Smooth muscle cell (in vitro differentiated cells): ENCODE results near the gene TBC1D16. TPM values are rescaled to one million over a fixed set of nuclear protein-coding genes. Genes with fewer than 3 reads are reported as not detected.
A peak's percentile ranks its signal among the peaks of the same experiment; 100 is the strongest.

Source experiments
- DNase-seq: peaks from one replicate; lab custom pipeline; 2025; ENCODE audit not compliant: unreplicated experiment; lab: John Stamatoyannopoulos, UW
- H2AFZ ChIP-seq: fragments of 200-600 bp; sonication (generic); 2 replicates; pipeline ENCODE4 v1.6.0; 2016; ENCODE audit warnings: antibody characterized with exemption, low read depth, mild to moderate bottlenecking
- H3F3A ChIP-seq: fragments of 200-600 bp; sonication (generic); 2 replicates; pipeline ENCODE4 v1.6.0; 2017; ENCODE audit warnings: antibody characterized with exemption, low read depth
- H3K27ac ChIP-seq: fragments of 200-600 bp; sonication (generic); 2 replicates; pipeline ENCODE4 v1.5.1; 2016; ENCODE audit warnings: low read depth, mild to moderate bottlenecking
- H3K27me3 ChIP-seq: fragments of 200-600 bp; sonication (generic); 2 replicates; pipeline ENCODE4 v1.6.1; 2016; ENCODE audit warnings: low read depth, mild to moderate bottlenecking
- H3K36me3 ChIP-seq: fragments of 200-600 bp; sonication (generic); 2 replicates; pipeline ENCODE4 v1.5.1; 2016; ENCODE audit warnings: low read depth
- H3K4me1 ChIP-seq: fragments of 200-600 bp; sonication (generic); 2 replicates; pipeline ENCODE4 v1.5.1; 2016; ENCODE audit warnings: low read depth
- H3K4me2 ChIP-seq: fragments of 200-600 bp; sonication (generic); 2 replicates; pipeline ENCODE4 v1.6.0; 2016; ENCODE audit warnings: mild to moderate bottlenecking
- H3K4me3 ChIP-seq: fragments of 200-600 bp; sonication (generic); 2 replicates; pipeline ENCODE4 v1.5.1; 2016; ENCODE audit warnings: mild to moderate bottlenecking
- H3K79me2 ChIP-seq: fragments of 200-600 bp; sonication (generic); 2 replicates; pipeline ENCODE4 v1.6.0; 2016; ENCODE audit warnings: low read depth, mild to moderate bottlenecking
- H3K9ac ChIP-seq: fragments of 200-600 bp; sonication (generic); 2 replicates; pipeline ENCODE4 v1.6.0; 2016; ENCODE audit warnings: low read depth
- H3K9me3 ChIP-seq: fragments of 200-600 bp; sonication (generic); replicated peaks from 2 replicates; pipeline ENCODE4 v1.5.1; 2016; ENCODE audit warnings: low read depth
- H4K20me1 ChIP-seq: fragments of 200-600 bp; sonication (generic); 2 replicates; pipeline ENCODE4 v1.6.0; 2016; ENCODE audit warnings: low read depth
- CTCF ChIP-seq: fragments of 200-600 bp; sonication (generic); IDR thresholded peaks from 2 replicates; pipeline ENCODE4 v1.5.1; 2017; ENCODE audit warnings: borderline replicate concordance, mild to moderate bottlenecking, antibody characterized with exemption; ENCODE audit not compliant: insufficient read depth, poor library complexity, severe bottlenecking
- WGBS: methylation state at CpG from one replicate; pipeline ENCODE4 v1.1.7; 2016; ENCODE audit warnings: low lambda C conversion rate; 5-methylcytosine and 5-hydroxymethylcytosine counted together
- polyA plus RNA-seq: library from polyadenylated mRNA; unstranded; fragments of >200 nt; fragmentation: Nextera tagmentation; extraction: Ambion mirVana; gene quantifications from 2 replicates; pipeline ENCODE4 v1.2.1, GENCODE V29; 2016
- total RNA-seq: library from RNA; depleted of rRNA; stranded (reverse); fragments of >200 nt; gene quantifications from 2 replicates; pipeline ENCODE4 v1.2.3, GENCODE V29; 2014

TBC1D16 gene
- total and polyA plus RNA-seq, 2 experiments from 2014 or later: 17.4 to 24.6 TPM

DNA sequence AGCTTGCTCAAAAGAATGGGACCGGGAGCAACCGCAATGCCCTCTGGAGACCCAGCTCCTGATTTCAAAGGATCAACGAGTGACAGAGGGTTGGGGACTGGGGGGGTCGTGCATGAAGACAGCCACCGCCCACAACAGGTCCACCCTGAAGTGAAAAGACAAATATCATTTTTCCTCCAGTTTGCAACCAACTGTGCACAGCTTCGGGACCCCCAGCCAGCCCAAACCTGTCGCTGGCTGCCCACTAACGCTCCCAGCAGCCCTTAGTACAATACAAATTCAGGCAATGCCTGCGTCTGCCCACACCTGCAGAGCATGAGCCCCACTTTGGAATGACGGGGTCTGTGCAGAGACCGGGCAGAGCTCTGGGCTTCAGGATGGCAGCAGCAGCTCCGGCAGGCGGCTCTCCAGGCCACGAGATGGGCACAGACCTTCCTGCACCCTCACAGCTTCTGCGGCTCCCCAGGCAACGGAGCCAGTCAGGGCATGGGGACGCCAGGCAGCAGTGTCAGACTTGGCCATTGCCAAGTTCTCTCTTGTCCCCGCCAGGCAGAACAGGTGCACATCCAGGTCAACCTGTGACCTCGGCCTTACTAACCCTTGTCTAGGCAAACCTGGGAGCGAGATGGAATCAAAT lies 60.1 kb downstream of the TBC1D16 start:
- no peak for DNase-seq
- H3K27me3 ChIP-seq: no peaks in the 10 kb centered on the region
- no peak overlapping the region for H3K9ac ChIP-seq
- H3K79me2 ChIP-seq: peaks cover 10% of the 10 kb centered on the region
- 95% methylated on average over 20 of the region's 20 CpGs for WGBS
- no peaks in the 10 kb centered on the region for H3F3A ChIP-seq
- H3K27ac ChIP-seq: no peak overlapping the region
- no peak overlapping the region for H3K4me2 ChIP-seq
- no peak overlapping the region for H3K4me3 ChIP-seq
- H2AFZ ChIP-seq: no peak overlapping the region
- peaks cover 68% of the 10 kb centered on the region for H4K20me1 ChIP-seq
- H3K4me1 ChIP-seq: peaks cover 6% of the 10 kb centered on the region
- no peaks in the 10 kb centered on the region for H3K36me3 ChIP-seq
- no peaks in the 10 kb centered on the region for H3K9me3 ChIP-seq
- no peak for TF ChIP-seq CTCF

- Histone ChIP-seq H3K27ac (peak overlapping the region; percentile 31), H2AFZ (no peak overlapping the region), H3F3A (no peaks in the 10 kb centered on the region), H3K79me2 (peaks cover 5% of the 10 kb centered on the region), H3K4me2 (peak overlapping the region; percentile 61), H3K36me3 (no peaks in the 10 kb centered on the region), H3K9me3 (no peaks in the 10 kb centered on the region), H3K27me3 (no peaks in the 10 kb centered on the region), H3K4me1 (peaks cover 6% of the 10 kb centered on the region), H3K4me3 (no peak overlapping the region), H4K20me1 (peaks cover 60% of the 10 kb centered on the region), H3K9ac (no peak overlapping the region)
- no peak for TF ChIP-seq CTCF
- 79% methylated on average over 23 of the region's 23 CpGs for WGBS
- DNase-seq: no peak
Observed at GRCh38 chr17:79974566-79975497, 60.8 kb downstream of the TBC1D16 start.

GRCh38 chr17:79971651-79972050 lies 64.0 kb downstream of the TBC1D16 start:
- 93% methylated on average over 9 of the region's 9 CpGs for WGBS
- TF ChIP-seq CTCF: no peak
- H3K9me3 ChIP-seq: no peaks in the 10 kb centered on the region

More at GRCh38 chr17:79971651-79972050, 64.0 kb downstream of the TBC1D16 start:
- H3K4me3 ChIP-seq: no peak overlapping the region
- no peak overlapping the region for H3K4me2 ChIP-seq
- no peaks in the 10 kb centered on the region for H3K36me3 ChIP-seq
- H3F3A ChIP-seq: no peaks in the 10 kb centered on the region
- H4K20me1 ChIP-seq: peaks cover 40% of the 10 kb centered on the region
- H3K79me2 ChIP-seq: peaks cover 21% of the 10 kb centered on the region
- H3K9ac ChIP-seq: no peak overlapping the region
- no peak overlapping the region for H3K27ac ChIP-seq
- peaks cover 10% of the 10 kb centered on the region for H3K4me1 ChIP-seq
- H3K27me3 ChIP-seq: no peaks in the 10 kb centered on the region
- no peak for DNase-seq
- H2AFZ ChIP-seq: no peak overlapping the region
